GM23248 (cell line): ENCODE results near the gene ZNF304.

Experiments
- EZH2 ChIP-seq: fragments of 200-600 bp; sonication (generic); IDR thresholded peaks from 2 replicates; pipeline ENCODE4 v1.6.1; 2018; ENCODE audit warnings: antibody characterized with exemption, mild to moderate bottlenecking; ENCODE audit not compliant: insufficient read depth, poor library complexity, severe bottlenecking
- EZH2phosphoT487 ChIP-seq: fragments of 200-600 bp; sonication (generic); IDR thresholded peaks from 2 replicates; pipeline ENCODE4 v1.6.1; 2018; ENCODE audit warnings: antibody characterized with exemption, moderate library complexity, mild to moderate bottlenecking, low read depth; ENCODE audit not compliant: insufficient read depth

DNA sequence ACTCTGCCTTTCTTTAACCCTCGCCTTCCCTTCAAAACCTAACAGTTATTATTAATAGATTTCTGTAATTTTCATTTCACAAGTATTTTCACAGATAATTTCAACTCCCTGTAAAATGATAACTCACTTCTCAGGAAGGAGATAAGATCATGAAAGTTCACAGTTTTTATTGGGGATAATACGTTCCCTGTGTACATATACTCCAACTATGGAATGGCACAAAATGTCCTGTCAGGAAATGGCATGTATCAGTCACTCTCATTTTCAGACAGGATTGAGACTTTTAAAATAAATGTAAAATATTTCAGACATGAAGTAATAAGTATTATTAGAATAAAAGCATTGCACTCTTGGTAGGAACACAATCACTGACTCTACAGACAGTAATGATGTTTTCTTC is 11.3 kb downstream of the ZNF304 start:
- no peak for TF ChIP-seq EZH2
- no peak for TF ChIP-seq EZH2phosphoT487
